ENCODE measurements around the gene MGAT5B. TPM values are rescaled to one million over a fixed set of nuclear protein-coding genes. Genes with fewer than 3 reads are reported as not detected.

The MGAT5B gene
- total and polyA plus RNA-seq, 2 donors (not counting 1 experiment from before 2014, with no cell fraction given) = 0.15 to 37.8 TPM

- DNase-seq = no peak
- peaks cover 35% of the 10 kb centered on the region for H3K27me3 Mint-ChIP-seq
- no peak overlapping the region for H3K27ac Mint-ChIP-seq
- ATAC-seq (ENCODE audit: low read depth) = no peak
- Histone ChIP-seq H3K4me3 (ENCODE audit: control extremely low read depth in 1 of 5, extremely low read depth in 1 of 5, insufficient read depth in 1 of 5, low read depth in 2 of 5, low read length in 4 of 5) (no peak overlapping the region), H4K20me1 (ENCODE audit: control insufficient read depth, insufficient read depth, low read length, poor library complexity, severe bottlenecking) (no peaks in the 10 kb centered on the region), H3K9ac (ENCODE audit: low read length) (no peak overlapping the region), H3K27me3 (replicated peaks in 1 of 4; ENCODE audit: control extremely low read depth in 1 of 4, control insufficient read depth in 3 of 4, insufficient read depth in 4 of 4, low read length in 3 of 4) (peaks cover 0 to 14% (median 2%) of the 10 kb centered on the region in 4 experiments), H3K9me3 (ENCODE audit: control extremely low read depth in 1 of 3, control insufficient read depth in 2 of 3, insufficient read depth in 1 of 3, low read length in 2 of 3) (peaks cover 0 to 3% (median 0%) of the 10 kb centered on the region in 3 donors), H3K27ac (ENCODE audit: low read length in 2 of 2) (no peak overlapping the region), H3K4me1 (ENCODE audit: control insufficient read depth in 2 of 2, insufficient read depth in 2 of 2, low read length in 2 of 2) (no peaks in the 10 kb centered on the region), H3K36me3 (replicated peaks in 1 of 2; ENCODE audit: control extremely low read depth in 1 of 2, control insufficient read depth in 1 of 2, extremely low read depth in 1 of 2, insufficient read depth in 2 of 2, low read length in 1 of 2) (no peaks in the 10 kb centered on the region), H3K79me2 (ENCODE audit: control insufficient read depth, insufficient read depth, low read length) (no peaks in the 10 kb centered on the region), H3K4me2 (replicated peaks; ENCODE audit: low read depth, low read length, poor library complexity, severe bottlenecking) (no peak overlapping the region), H2AFZ (ENCODE audit: insufficient read depth, low read depth, low read length, poor library complexity, severe bottlenecking) (no peak overlapping the region)
- intact Hi-C loops (cut with micrococcal nuclease) = no loop called here
- H3K9me3 Mint-ChIP-seq (ENCODE audit: insufficient read depth) = peaks cover 2% of the 10 kb centered on the region
- 36% methylated on average over 8 of the region's 13 CpGs for WGBS (ENCODE audit: insufficient coverage)
- TF ChIP-seq EZH2 (IDR thresholded peaks at IDR 0.05; ENCODE audit: borderline replicate concordance, insufficient read depth, low read depth, low read length, poor library complexity, severe bottlenecking) = no peak
- CTCF ChIA-PET = no interaction called here
- H3K4me3 Mint-ChIP-seq = no peak overlapping the region
- POLR2A ChIA-PET = no interaction called here
- H3K4me1 Mint-ChIP-seq = no peaks in the 10 kb centered on the region
Measured at GRCh38 chr17:76909971-76910760, 42.0 kb downstream of the MGAT5B start.

- no peak overlapping the region for H3K4me3 Mint-ChIP-seq
- H3K27me3 Mint-ChIP-seq = peaks cover 36% of the 10 kb centered on the region
- peaks cover 0 to 11% (median 2%) of the 10 kb centered on the region in 4 experiments for H3K27me3 ChIP-seq (replicated peaks in 1 of 4; ENCODE audit: control extremely low read depth in 1 of 4, control insufficient read depth in 3 of 4, insufficient read depth in 4 of 4, low read length in 3 of 4)
- H4K20me1 ChIP-seq (ENCODE audit: control insufficient read depth, insufficient read depth, low read length, poor library complexity, severe bottlenecking) = no peaks in the 10 kb centered on the region
- no peak overlapping the region for H3K27ac Mint-ChIP-seq
- 81% methylated on average over 4 of the region's 5 CpGs for WGBS (ENCODE audit: insufficient coverage)
- ATAC-seq (ENCODE audit: low read depth) = no peak
- H3K9ac ChIP-seq (ENCODE audit: low read length) = no peak overlapping the region
- no peak overlapping the region for H3K4me2 ChIP-seq (replicated peaks; ENCODE audit: low read depth, low read length, poor library complexity, severe bottlenecking)
- ChIA-PET POLR2A (no interaction called here), CTCF (no interaction called here)
- H3K4me1 ChIP-seq (ENCODE audit: control insufficient read depth in 2 of 2, insufficient read depth in 2 of 2, low read length in 2 of 2) = no peaks in the 10 kb centered on the region
- no peak overlapping the region for H3K4me3 ChIP-seq (ENCODE audit: control extremely low read depth in 1 of 5, extremely low read depth in 1 of 5, insufficient read depth in 1 of 5, low read depth in 2 of 5, low read length in 4 of 5)
- no peaks in the 10 kb centered on the region for H3K4me1 Mint-ChIP-seq
- peaks cover 0 to 3% (median 0%) of the 10 kb centered on the region in 3 donors for H3K9me3 ChIP-seq (ENCODE audit: control extremely low read depth in 1 of 3, control insufficient read depth in 2 of 3, insufficient read depth in 1 of 3, low read length in 2 of 3)
- no peaks in the 10 kb centered on the region for H3K36me3 ChIP-seq (replicated peaks in 1 of 2; ENCODE audit: control extremely low read depth in 1 of 2, control insufficient read depth in 1 of 2, extremely low read depth in 1 of 2, insufficient read depth in 2 of 2, low read length in 1 of 2)
- TF ChIP-seq EZH2 (IDR thresholded peaks at IDR 0.05; ENCODE audit: borderline replicate concordance, insufficient read depth, low read depth, low read length, poor library complexity, severe bottlenecking) = no peak
- TF ChIP-seq, protein P1, sequence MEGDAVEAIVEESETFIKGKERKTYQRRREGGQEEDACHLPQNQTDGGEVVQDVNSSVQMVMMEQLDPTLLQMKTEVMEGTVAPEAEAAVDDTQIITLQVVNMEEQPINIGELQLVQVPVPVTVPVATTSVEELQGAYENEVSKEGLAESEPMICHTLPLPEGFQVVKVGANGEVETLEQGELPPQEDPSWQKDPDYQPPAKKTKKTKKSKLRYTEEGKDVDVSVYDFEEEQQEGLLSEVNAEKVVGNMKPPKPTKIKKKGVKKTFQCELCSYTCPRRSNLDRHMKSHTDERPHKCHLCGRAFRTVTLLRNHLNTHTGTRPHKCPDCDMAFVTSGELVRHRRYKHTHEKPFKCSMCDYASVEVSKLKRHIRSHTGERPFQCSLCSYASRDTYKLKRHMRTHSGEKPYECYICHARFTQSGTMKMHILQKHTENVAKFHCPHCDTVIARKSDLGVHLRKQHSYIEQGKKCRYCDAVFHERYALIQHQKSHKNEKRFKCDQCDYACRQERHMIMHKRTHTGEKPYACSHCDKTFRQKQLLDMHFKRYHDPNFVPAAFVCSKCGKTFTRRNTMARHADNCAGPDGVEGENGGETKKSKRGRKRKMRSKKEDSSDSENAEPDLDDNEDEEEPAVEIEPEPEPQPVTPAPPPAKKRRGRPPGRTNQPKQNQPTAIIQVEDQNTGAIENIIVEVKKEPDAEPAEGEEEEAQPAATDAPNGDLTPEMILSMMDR (IDR thresholded peaks at IDR 0.05) = no peak
- no peaks in the 10 kb centered on the region for H3K79me2 ChIP-seq (ENCODE audit: control insufficient read depth, insufficient read depth, low read length)
- no peak overlapping the region for H2AFZ ChIP-seq (ENCODE audit: insufficient read depth, low read depth, low read length, poor library complexity, severe bottlenecking)
- no peak for DNase-seq
- intact Hi-C loops (cut with micrococcal nuclease) = no loop called here
- no peak overlapping the region for H3K27ac ChIP-seq (ENCODE audit: low read length in 2 of 2)
- peaks cover 2% of the 10 kb centered on the region for H3K9me3 Mint-ChIP-seq (ENCODE audit: insufficient read depth)
Measured at GRCh38 chr17:76911299-76912017, 43.3 kb downstream of the MGAT5B start.

Data from B cell (primary cell).